Breast epithelium (tissue), 4 donors: ENCODE data around the gene ADCY7. TPM values are rescaled to one million over a fixed set of nuclear protein-coding genes. Genes with fewer than 3 reads are reported as not detected.

Source experiments
- DNase-seq, 2 donors: peaks; one replicate each; pipeline ENCODE4 v3.0.0-alpha.2; 2019; ENCODE audit warnings: low spot score in 2 of 2
- H3K27ac ChIP-seq, 2 donors: fragments of 200-600 bp; sonication (generic) in 1 of 2; one replicate each; pipeline ENCODE4 v1.5.1; 2016 to 2019; ENCODE audit warnings: mild to moderate bottlenecking in 1 of 2
- H3K27me3 ChIP-seq, 2 donors: fragments of 200-600 bp; sonication (generic) in 1 of 2; one replicate each; pipeline versions ENCODE4 v1.5.1 to v1.6.0; 2017 to 2019; ENCODE audit warnings: control low read depth in 1 of 2, mild to moderate bottlenecking in 1 of 2
- H3K36me3 ChIP-seq: fragments of 200-600 bp; one replicate; pipeline ENCODE4 v1.5.1; 2019
- H3K4me1 ChIP-seq, 2 donors: fragments of 200-600 bp; sonication (generic); one replicate each; pipeline ENCODE4 v1.5.1; 2016 to 2019; ENCODE audit warnings: control low read depth in 1 of 2
- H3K4me3 ChIP-seq, 3 donors: fragments of 200-600 bp; sonication (generic); 1 replicate in 2 of 3; 2 replicates in 1 of 3; pipeline ENCODE4 v1.5.1; 2016 to 2019; ENCODE audit warnings: mild to moderate bottlenecking in 3 of 3, moderate library complexity in 2 of 3
- H3K9me3 ChIP-seq, 2 donors: fragments of 200-600 bp; sonication (generic) in 1 of 2; one replicate each; pipeline ENCODE4 v1.5.1; 2016 to 2019; ENCODE audit warnings: control low read depth in 1 of 2
- CTCF ChIP-seq, 3 donors: fragments of 450-650 bp; IDR thresholded peaks; one replicate each; pipeline ENCODE4 v1.5.1; 2016 to 2017; ENCODE audit warnings: antibody characterized with exemption in 3 of 3, mild to moderate bottlenecking in 3 of 3, moderate library complexity in 3 of 3
- POLR2A ChIP-seq: fragments of 450-650 bp; IDR thresholded peaks from one replicate; pipeline ENCODE4 v1.6.1; 2016; ENCODE audit warnings: antibody characterized with exemption, mild to moderate bottlenecking, moderate library complexity
- POLR2AphosphoS5 ChIP-seq, 3 donors: sonication (generic); formaldehyde crosslinking; IDR thresholded peaks; one replicate each; pipeline ENCODE4 v1.6.1; 2017; ENCODE audit warnings: antibody characterized with exemption in 3 of 3
- intact Hi-C: fragments of 100-400 bp; cut with DNase I; formaldehyde crosslinking; loops from one replicate; pipeline ENCODE4 v1.15.1; 2023; ENCODE audit warnings: low total_unique reads
- total RNA-seq, 3 donors: library from RNA; depleted of rRNA; stranded (reverse); fragments of >200 nt; gene quantifications; one replicate each; pipeline ENCODE4 v1.1.0, GENCODE V29; 2016

ADCY7 gene
- total RNA-seq, 3 donors from 2014 or later = 6.2 to 30.7 (median 10.2) TPM

GRCh38 chr16:50304467-50305440, 38.4 kb downstream of the ADCY7 start:
- Histone ChIP-seq H3K4me1 (no peaks in the 10 kb centered on the region), H3K9me3 (no peaks in the 10 kb centered on the region), H3K4me3 (no peak overlapping the region), H3K27me3 (no peaks in the 10 kb centered on the region), H3K27ac (no peak overlapping the region), H3K36me3 (no peaks in the 10 kb centered on the region)
- TF ChIP-seq POLR2AphosphoS5 (IDR thresholded peaks at IDR 0.05) = no peak
- no peak for TF ChIP-seq CTCF (IDR thresholded peaks at IDR 0.05)
- no peak for TF ChIP-seq POLR2A
- intact Hi-C loops = no loop called here
- DNase-seq = peak in 1 of 2 donors; percentile 31

- Histone ChIP-seq H3K36me3 (no peaks in the 10 kb centered on the region), H3K27me3 (no peaks in the 10 kb centered on the region), H3K4me1 (no peaks in the 10 kb centered on the region), H3K9me3 (no peaks in the 10 kb centered on the region), H3K27ac (no peak overlapping the region), H3K4me3 (no peak overlapping the region)
- TF ChIP-seq CTCF (IDR thresholded peaks at IDR 0.05) (no peak), POLR2AphosphoS5 (IDR thresholded peaks at IDR 0.05) (no peak), POLR2A (no peak)
- peak in 1 of 2 donors; percentile 48 for DNase-seq
- intact Hi-C loops = no loop called here
Observed at GRCh38 chr16:50305441-50306061, 39.2 kb downstream of the ADCY7 start.

DNA sequence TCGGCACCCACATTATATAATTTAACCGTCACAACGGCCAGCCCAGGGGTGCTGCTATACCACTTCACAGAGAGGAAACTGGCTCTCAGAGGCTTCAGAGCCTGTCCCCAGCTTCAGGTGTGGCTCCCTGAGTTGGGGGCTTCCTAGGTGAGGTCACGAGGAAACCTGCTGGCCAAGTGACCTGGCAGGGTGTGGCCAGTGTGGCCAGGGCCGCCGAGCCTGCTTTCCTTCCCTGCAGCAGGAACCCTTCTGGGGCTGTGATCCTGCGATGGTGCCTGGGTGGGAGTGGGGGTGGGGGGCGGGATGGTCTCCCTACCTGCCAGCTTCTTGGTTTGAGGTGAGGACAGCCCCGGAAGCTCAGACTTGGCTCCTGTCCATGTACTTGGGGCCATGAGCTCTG, 39.9 kb downstream of the ADCY7 start:
- TF ChIP-seq POLR2A = no peak
- no peak for TF ChIP-seq CTCF (IDR thresholded peaks at IDR 0.05)
- TF ChIP-seq POLR2AphosphoS5 (IDR thresholded peaks at IDR 0.05) = no peak
- no peaks in the 10 kb centered on the region for H3K9me3 ChIP-seq
- H3K4me3 ChIP-seq = no peak overlapping the region
- no peak for DNase-seq
- intact Hi-C loops = no loop called here
- no peak overlapping the region for H3K27ac ChIP-seq
- H3K4me1 ChIP-seq = no peaks in the 10 kb centered on the region
- H3K36me3 ChIP-seq = no peaks in the 10 kb centered on the region
- H3K27me3 ChIP-seq = no peaks in the 10 kb centered on the region

GRCh38 chr16:50308237-50308965, 42.0 kb downstream of the ADCY7 start:
- Histone ChIP-seq H3K36me3 (no peaks in the 10 kb centered on the region), H3K27ac (no peak overlapping the region), H3K9me3 (no peaks in the 10 kb centered on the region), H3K4me3 (no peak overlapping the region), H3K4me1 (no peaks in the 10 kb centered on the region), H3K27me3 (no peaks in the 10 kb centered on the region)
- intact Hi-C loops = no loop called here
- no peak for TF ChIP-seq POLR2AphosphoS5 (IDR thresholded peaks at IDR 0.05)
- TF ChIP-seq CTCF (IDR thresholded peaks at IDR 0.05) = no peak
- TF ChIP-seq POLR2A = no peak
- peak in 1 of 2 donors; percentile 37 for DNase-seq
